ENCODE data around the gene APC.

APC gene

GRCh38 chr5:112787896-112788295 is 50.2 kb downstream of the APC start:
- H3K4me3 ChIP-seq (ENCODE audit: control insufficient read depth, low read depth, low read length), result no peak overlapping the region
- no peak for DNase-seq (ENCODE audit: low read depth)
- TF ChIP-seq CTCF (IDR thresholded peaks at IDR 0.05; ENCODE audit: control insufficient read depth, insufficient read depth, low read depth, low read length, missing control alignments), result no peak

- no peak overlapping the region for H3K4me3 ChIP-seq (ENCODE audit: control insufficient read depth, low read depth, low read length)
Observed at GRCh38 chr5:112793201-112793600, 55.5 kb downstream of the APC start.

GRCh38 chr5:112794410-112794809 is 56.7 kb downstream of the APC start:
- TF ChIP-seq CTCF (IDR thresholded peaks at IDR 0.05; ENCODE audit: control insufficient read depth, insufficient read depth, low read depth, low read length, missing control alignments), result no peak
- no peak overlapping the region for H3K4me3 ChIP-seq (ENCODE audit: control insufficient read depth, low read depth, low read length)
- DNase-seq (ENCODE audit: low read depth), result no peak

More at GRCh38 chr5:112793201-112793600, 55.5 kb downstream of the APC start:
- no peak for TF ChIP-seq CTCF (IDR thresholded peaks at IDR 0.05; ENCODE audit: control insufficient read depth, insufficient read depth, low read depth, low read length, missing control alignments)
- DNase-seq (ENCODE audit: low read depth), result no peak

DNA sequence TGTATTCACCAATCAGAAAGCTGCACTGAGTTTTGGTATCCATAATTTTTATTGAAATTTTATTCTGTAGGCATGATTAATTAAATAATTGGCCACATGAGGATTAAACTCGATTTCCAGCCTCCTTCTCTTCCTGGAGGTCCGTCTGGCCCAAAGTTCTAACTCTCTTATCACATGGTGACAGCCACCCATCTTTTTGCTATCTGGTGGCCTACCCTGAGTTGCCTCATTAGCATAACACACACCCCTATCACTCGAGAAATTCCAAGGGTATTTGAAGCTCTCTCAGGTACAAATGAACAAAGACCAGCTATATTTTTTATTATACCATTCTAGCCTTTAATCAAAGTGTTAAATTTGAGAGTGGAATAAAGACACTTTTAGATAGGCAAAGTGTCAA is 57.7 kb downstream of the APC start:
- H3K4me3 ChIP-seq (ENCODE audit: control insufficient read depth, low read depth, low read length), result no peak overlapping the region
- no peak for TF ChIP-seq CTCF (IDR thresholded peaks at IDR 0.05; ENCODE audit: control insufficient read depth, insufficient read depth, low read depth, low read length, missing control alignments)
- DNase-seq (ENCODE audit: low read depth), result no peak

DNA sequence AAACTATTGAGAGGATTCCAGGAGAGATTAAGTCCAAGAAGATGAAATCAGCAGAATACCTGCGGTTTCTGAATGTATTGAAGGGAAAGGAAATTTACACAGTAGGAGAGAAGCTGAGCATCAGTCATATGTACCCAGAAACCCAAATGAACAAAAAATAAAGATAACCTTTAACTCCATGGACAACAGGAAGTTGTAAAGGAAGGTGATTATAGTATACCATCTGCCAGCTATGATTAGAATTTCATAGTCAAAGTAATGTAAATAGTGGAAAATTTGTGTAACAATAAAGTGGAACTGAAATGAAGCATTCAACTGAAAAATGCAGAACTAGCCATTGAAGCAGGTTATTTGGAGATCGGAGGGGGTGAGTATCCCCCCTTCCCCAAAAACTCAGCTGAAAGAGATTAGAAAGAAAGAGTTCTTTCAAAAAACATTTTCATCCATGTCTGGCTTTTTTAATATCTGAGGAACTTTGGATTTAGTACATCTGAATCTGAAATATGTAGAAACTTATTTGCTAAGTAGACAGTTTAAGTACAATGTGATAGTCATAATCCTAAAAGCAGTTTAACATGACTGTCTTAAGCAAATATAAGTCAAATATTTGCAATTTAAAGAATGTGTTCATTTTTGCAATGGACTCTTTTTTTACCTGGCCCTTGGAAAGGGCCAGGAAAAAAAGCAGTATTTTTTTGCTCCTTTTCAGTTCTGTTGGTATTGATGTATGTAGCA is 58.4 kb downstream of the APC start:
- no peak overlapping the region for H3K4me3 ChIP-seq (ENCODE audit: control insufficient read depth, low read depth, low read length)
- TF ChIP-seq CTCF (IDR thresholded peaks at IDR 0.05; ENCODE audit: control insufficient read depth, insufficient read depth, low read depth, low read length, missing control alignments), result no peak
- DNase-seq (ENCODE audit: low read depth), result no peak

- no peak for TF ChIP-seq CTCF (IDR thresholded peaks at IDR 0.05; ENCODE audit: control insufficient read depth, insufficient read depth, low read depth, low read length, missing control alignments)
- no peak for DNase-seq (ENCODE audit: low read depth)
- H3K4me3 ChIP-seq (ENCODE audit: control insufficient read depth, low read depth, low read length), result no peak overlapping the region
Observed at GRCh38 chr5:112799661-112800060, 62.0 kb downstream of the APC start.

All from AG09309 (cell line).